KMS-11 (cell line): ENCODE measurements around the gene NRDC.

Experiments
- H2AFZ ChIP-seq: fragments of 200-600 bp; sonication (generic); 2 replicates; pipeline ENCODE4 v1.6.1; 2016; ENCODE audit warnings: antibody characterized with exemption, mixed run types, low read depth
- H3K27ac ChIP-seq: fragments of 200-600 bp; sonication (generic); 2 replicates; pipeline ENCODE4 v1.6.1; 2016; ENCODE audit warnings: mild to moderate bottlenecking, mixed run types
- H3K27me3 ChIP-seq: fragments of 200-600 bp; sonication (generic); 2 replicates; pipeline ENCODE4 v1.6.1; 2017; ENCODE audit warnings: mild to moderate bottlenecking, low read depth, mixed run types, moderate library complexity; ENCODE audit not compliant: insufficient read depth
- H3K36me3 ChIP-seq: fragments of 200-600 bp; sonication (generic); 2 replicates; pipeline ENCODE4 v1.6.1; 2017; ENCODE audit warnings: mild to moderate bottlenecking, mixed run types; ENCODE audit not compliant: insufficient read depth
- H3K4me1 ChIP-seq: fragments of 200-600 bp; sonication (generic); 2 replicates; pipeline ENCODE4 v1.6.1; 2016; ENCODE audit warnings: mild to moderate bottlenecking, low read depth, mixed run types; ENCODE audit not compliant: poor library complexity, severe bottlenecking
- H3K4me2 ChIP-seq: fragments of 200-600 bp; sonication (generic); 2 replicates; pipeline ENCODE4 v1.7.0; 2016; ENCODE audit warnings: mild to moderate bottlenecking, mixed run types
- H3K4me3 ChIP-seq: fragments of 200-600 bp; sonication (generic); IDR thresholded peaks from 2 replicates; pipeline ENCODE4 v1.6.1; 2017; ENCODE audit warnings: low read depth, low read length, mixed read lengths; ENCODE audit not compliant: insufficient read depth
- H3K79me2 ChIP-seq: fragments of 200-600 bp; sonication (generic); 2 replicates; pipeline ENCODE4 v1.6.1; 2016; ENCODE audit warnings: low read depth, mixed run types; ENCODE audit not compliant: insufficient read depth
- H3K9ac ChIP-seq: fragments of 200-600 bp; sonication (generic); 2 replicates; pipeline ENCODE4 v1.6.1; 2016; ENCODE audit warnings: mild to moderate bottlenecking, mixed run types
- H4K20me1 ChIP-seq: fragments of 200-600 bp; sonication (generic); 2 replicates; pipeline ENCODE4 v1.6.1; 2016; ENCODE audit warnings: mild to moderate bottlenecking, mixed run types; ENCODE audit not compliant: insufficient read depth
- CTCF ChIP-seq: fragments of 200-600 bp; sonication (generic); conservative IDR thresholded peaks from 2 replicates; pipeline ENCODE4 v1.6.1; 2017; ENCODE audit warnings: low read depth, mild to moderate bottlenecking, antibody characterized with exemption, low read length, moderate library complexity, mixed read lengths

NRDC gene

GRCh38 chr1:51788938-51789337, 89.6 kb downstream of the NRDC start:
- Histone ChIP-seq H3K27ac (no peak overlapping the region), H3K4me3 (no peak overlapping the region), H3K4me2 (no peak overlapping the region), H3K36me3 (peaks cover 6% of the 10 kb centered on the region; the same call in 1 of the 2 replicates), H3K79me2 (no peaks in the 10 kb centered on the region), H2AFZ (no peak overlapping the region), H3K9ac (no peak overlapping the region), H4K20me1 (no peaks in the 10 kb centered on the region), H3K27me3 (no peaks in the 10 kb centered on the region), H3K4me1 (peaks cover 16% of the 10 kb centered on the region)
- TF ChIP-seq CTCF, result no peak

GRCh38 chr1:51784997-51785421, 93.5 kb downstream of the NRDC start:
- TF ChIP-seq CTCF, result no peak
- no peak overlapping the region for H3K27ac ChIP-seq

GRCh38 chr1:51780927-51781326, 97.6 kb downstream of the NRDC start:
- H3K4me3 ChIP-seq, result no peak overlapping the region
- no peaks in the 10 kb centered on the region for H3K4me1 ChIP-seq
- no peak overlapping the region for H3K9ac ChIP-seq
- no peak overlapping the region for H3K27ac ChIP-seq
- H3K4me2 ChIP-seq, result no peak overlapping the region
- H3K27me3 ChIP-seq, result no peaks in the 10 kb centered on the region
- no peaks in the 10 kb centered on the region for H3K79me2 ChIP-seq
- H3K36me3 ChIP-seq, result no peaks in the 10 kb centered on the region
- no peaks in the 10 kb centered on the region for H4K20me1 ChIP-seq
- no peak overlapping the region for H2AFZ ChIP-seq
- TF ChIP-seq CTCF, result no peak

More at GRCh38 chr1:51784997-51785421, 93.5 kb downstream of the NRDC start:
- Histone ChIP-seq H3K9ac (no peak overlapping the region), H2AFZ (no peak overlapping the region), H4K20me1 (no peaks in the 10 kb centered on the region), H3K27me3 (no peaks in the 10 kb centered on the region), H3K4me2 (no peak overlapping the region), H3K4me3 (no peak overlapping the region), H3K79me2 (no peaks in the 10 kb centered on the region), H3K36me3 (no peaks in the 10 kb centered on the region; the same call in 1 of the 2 replicates), H3K4me1 (no peaks in the 10 kb centered on the region)

GRCh38 chr1:51776408-51776807, 102.1 kb downstream of the NRDC start:
- no peak overlapping the region for H3K4me2 ChIP-seq
- no peak for TF ChIP-seq CTCF

More at GRCh38 chr1:51776408-51776807, 102.1 kb downstream of the NRDC start:
- no peak overlapping the region for H3K27ac ChIP-seq
- H3K4me1 ChIP-seq, result no peaks in the 10 kb centered on the region
- H3K9ac ChIP-seq, result no peak overlapping the region
- no peak overlapping the region for H2AFZ ChIP-seq
- no peak overlapping the region for H3K4me3 ChIP-seq
- no peaks in the 10 kb centered on the region for H3K36me3 ChIP-seq
- no peaks in the 10 kb centered on the region for H3K27me3 ChIP-seq
- no peaks in the 10 kb centered on the region for H3K79me2 ChIP-seq
- no peaks in the 10 kb centered on the region for H4K20me1 ChIP-seq
